NOMO-1 treated with DMSO at 0.1 percent for 48 hours (cell line): Measurements from ENCODE around the gene PLSCR2.
"Not testable (repeated sequence)": the region's sequence is repeated elsewhere in the genome, so short reads cannot be mapped to it uniquely, and the experiment has no call there.

Experiments
- DNase-seq: peaks from one replicate; lab custom pipeline; 2025; ENCODE audit not compliant: unreplicated experiment; lab: John Stamatoyannopoulos, UW

Gene PLSCR2

DNA sequence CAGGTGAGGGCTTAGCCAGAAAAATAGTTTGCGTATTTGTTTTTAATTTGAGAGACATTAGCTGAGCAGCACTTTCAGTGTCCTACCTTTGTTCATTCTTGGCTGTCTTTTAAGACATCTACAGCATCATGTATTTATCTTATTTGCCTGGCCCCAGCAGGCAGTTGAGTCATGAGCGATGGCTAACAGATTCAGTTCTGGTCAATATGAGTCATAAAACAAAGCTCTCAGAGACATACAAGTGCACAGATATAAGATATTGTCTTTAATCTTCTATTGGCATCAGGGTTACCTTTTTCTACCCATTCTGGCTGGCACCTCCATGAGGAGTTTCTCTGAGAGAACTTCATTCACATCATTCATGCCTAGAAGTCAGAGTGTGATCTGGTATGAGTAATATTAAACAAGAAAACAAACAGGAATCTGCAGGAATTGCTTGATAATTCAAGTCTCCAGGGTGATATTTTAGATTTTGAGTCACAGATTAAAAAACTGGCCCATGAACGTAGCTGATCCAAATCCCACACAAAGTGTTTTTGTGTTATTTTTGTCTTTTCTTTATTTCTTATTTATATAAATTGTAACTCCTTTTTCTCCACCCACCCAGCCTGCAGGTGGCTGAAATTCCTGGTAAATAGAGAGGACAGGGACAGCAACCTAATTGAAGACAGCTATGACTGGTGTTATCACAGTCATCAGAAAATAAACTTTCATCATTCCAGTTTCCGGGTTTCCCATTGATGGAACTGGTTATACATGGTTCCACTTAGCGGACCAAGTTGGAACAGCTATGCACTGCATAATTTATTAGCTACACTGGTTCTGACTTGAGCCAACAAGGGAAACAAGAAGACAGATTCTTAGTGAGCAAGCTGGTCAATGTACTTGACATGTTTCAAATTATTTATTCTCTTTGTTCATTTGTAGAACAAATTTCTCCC is 47.3 kb downstream of the PLSCR2 start:
- DNase-seq, result no peak

DNA sequence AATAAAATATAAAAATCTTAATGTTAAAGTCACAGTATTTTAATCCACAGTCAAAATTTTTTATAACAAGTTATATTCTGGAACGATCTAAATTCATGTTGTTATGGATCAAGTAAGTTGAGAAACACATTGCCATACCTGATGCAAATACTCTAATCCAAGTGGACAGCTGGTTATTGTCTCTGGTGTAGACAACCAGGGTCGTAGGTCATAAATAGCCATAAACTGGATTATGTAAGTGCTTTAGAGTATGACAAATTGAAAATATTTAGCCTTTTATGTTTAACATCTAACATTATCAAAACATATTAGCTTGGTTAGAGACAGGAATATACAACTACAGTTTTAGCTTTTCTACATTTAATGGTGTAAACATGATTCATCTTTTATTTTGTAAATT is 53.0 kb downstream of the PLSCR2 start:
- DNase-seq, result no peak

DNA sequence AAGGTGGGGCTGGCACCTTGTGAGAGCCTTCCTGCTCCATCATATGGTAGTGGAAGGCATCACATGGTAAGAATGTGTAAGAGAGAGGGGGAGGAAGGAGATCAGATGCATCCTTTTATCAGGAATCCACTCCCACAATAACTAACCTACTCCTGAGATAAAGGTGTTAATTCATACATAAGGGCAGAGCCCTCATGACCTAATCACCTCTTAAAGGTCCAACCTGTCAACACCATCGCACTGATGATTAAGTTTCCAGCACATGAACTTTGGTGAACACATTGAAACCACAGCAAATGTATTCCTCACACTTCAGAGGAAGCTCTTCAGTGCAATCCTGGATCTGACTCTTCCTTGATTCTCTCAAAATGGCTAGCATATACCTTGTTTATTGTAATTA is 55.4 kb downstream of the PLSCR2 start:
- DNase-seq, result no peak

DNA sequence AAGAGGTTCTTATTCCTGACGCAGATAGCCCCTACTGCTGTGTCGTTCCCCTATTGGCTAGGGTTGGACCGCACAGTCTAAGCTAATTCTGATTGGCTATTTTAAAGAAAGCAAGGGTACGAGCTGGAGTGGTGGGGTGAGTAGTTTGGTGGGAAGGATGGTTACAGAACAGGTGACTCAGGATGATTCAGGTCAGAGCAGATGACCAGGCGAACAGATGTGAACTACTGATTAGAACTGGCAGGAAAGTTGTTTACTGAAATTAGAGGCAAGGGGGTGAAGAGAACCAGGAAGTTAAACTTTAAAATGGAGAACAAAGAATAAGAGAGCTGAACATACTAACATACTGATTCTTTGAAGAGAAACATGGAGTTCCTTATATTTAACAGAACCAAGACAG is 56.6 kb downstream of the PLSCR2 start:
- not testable (repeated sequence) for DNase-seq

DNA sequence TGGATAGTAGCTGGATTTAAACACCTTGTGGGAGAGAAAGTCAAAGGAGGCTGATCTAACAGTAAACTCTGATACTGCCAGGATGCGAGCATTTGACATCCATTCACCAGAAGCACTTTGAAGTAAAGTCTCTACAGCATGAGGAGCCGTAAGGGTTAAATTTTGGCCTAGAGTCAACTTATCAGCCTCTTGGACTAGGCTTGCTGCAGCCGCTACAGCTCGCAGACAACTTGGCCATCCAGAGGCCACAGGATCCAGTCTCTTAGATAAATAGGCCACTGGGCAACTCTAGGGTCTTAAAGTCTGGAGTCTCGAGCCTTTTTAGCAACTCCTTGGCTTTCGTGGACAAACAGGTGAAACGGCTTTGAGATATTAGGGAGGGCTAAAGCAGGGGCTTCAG is 61.4 kb downstream of the PLSCR2 start:
- no peak for DNase-seq

DNA sequence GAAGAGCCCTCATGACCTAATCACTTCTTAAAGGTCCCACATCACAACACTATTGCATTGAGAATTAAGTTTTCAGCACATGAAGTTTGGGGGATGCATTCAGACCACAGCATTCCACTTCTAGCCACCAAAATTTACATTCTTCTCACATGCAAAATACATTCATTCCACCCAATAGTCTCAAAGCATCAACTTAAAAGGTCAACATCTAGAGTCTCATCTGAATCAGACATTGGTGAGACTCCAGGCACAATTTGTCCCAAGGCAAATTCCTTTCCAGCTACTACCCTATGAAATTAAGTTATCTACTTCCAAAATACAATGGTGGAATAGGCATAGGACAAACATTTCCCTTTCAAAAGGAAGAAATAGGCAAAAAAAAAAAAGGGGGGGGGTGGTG is 64.9 kb downstream of the PLSCR2 start:
- DNase-seq, result no peak

DNA sequence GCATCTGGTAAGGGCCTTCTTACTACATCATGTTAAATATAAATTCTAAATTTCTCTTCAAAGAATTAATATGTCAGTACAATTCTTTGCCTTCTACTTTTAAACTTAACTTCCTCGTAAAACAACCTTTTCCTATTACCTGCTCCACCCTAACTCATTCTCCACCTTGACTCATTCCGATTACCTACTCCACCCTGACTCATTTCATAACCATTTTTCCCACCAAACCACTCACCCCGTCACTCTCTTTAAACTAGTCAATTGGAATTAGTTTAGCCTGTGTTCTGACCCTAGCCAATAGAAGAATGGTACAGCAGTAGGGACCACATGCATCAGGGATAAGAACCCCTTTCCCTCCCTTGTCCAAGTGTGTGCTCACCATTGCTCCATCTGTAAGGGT is 65.6 kb downstream of the PLSCR2 start:
- no peak for DNase-seq

DNA sequence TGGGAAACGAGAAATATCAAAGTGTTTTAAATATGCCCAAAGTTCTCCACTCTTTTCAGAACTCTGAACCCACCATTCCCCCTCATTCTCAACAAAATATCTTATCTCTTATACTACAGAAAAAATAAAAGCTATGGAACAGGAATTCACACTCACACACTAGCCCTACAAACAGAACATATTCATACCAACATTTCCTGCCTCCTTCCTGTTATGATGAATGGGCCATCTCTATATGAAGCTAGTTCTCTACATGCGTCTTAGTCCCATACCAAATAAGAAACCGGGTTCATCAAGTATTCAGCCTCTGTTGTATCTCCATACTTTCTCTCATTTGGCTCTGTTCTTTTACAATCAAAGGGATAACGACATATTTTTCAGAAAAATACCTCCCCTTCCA is 72.6 kb downstream of the PLSCR2 start:
- no peak for DNase-seq

DNA sequence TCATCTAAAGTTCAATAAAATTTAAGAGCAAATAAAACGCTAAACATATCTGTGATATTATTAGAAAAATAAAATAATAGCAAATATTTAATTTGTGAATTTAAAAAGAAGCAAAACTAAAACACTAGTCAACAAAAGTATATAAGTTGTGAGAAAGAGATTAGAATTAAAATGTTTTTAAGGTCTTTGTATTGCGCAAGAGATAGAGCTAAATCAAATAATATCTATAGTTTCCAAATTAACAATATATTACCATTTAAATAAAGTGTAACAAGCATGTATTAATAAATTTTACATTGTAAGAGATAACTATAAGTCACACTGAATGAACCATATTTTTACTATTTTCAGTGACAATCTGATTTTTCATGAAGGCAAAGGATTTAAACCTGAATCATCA is 74.2 kb downstream of the PLSCR2 start:
- no peak for DNase-seq

DNA sequence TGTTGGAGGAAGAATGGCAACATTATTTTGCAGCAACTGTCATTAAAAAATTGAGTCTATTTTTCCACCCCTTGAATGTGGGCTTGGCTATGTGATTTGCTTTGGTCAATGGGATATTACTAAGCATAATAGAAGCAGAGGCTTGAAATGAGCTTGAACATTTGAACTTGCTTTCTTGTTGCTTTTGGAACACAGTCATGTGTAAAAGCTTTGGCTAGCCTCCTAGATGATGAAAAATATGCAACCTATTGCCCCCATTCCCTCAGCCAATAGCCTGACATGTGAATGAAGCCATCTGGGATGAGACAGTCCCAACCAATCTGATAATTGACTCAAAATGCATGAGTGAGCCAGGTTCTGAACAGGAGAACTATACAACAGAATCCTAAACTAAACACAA is 78.4 kb downstream of the PLSCR2 start:
- no peak for DNase-seq

DNA sequence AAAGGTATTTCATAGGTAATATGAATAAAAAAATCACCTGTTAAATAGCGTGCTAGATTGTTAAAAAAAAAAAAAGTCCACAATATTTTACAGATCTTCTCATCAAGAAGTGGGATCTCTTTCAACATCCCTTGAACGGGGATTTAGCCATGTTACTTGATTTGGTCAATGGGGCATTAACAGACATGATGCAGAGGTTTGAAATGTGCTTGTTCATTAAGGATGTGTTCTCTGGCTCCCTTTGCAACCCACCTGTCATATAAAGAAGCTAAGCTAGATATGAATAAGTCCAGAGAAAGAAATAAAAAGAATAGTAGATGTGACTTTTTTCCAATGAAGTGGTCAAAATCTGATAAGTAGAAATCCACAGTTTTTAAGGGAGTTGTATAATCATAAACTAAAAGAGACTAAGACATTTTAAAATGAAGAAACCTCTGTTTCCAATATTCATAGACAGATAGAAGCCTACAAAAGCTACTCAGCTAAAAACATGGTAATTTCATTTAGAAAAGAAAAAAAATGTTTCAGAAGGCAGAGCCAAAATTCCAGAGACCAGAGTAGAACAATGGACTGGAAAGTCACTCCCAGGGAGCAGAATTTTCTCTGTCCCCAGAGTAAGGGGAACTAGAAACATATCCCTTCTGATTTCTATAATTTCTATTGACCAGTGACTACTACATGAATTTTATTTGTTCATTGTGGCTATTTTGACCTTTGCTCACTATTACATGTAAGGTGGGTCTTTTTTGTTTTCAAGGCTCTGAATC is 79.2 kb downstream of the PLSCR2 start:
- DNase-seq, result no peak

DNA sequence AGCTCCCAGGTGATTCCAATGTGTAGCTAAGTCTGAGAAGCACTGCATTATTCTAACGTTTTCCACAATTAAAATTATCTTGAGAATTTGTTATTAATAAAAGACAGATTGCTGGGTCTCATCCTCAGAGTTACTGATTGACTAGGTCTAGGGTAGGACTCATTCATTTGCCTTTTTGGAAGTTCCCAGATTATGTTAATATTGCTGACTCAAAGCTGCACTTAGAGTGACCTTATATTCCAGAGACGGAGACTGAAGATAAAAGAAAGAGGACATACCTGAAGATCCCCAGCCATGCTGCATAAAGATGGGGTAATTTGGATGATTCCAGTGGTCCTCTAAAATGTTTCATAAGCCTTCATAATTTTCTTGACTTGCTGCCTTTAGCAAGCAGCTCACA is 81.8 kb downstream of the PLSCR2 start:
- DNase-seq, result no peak

DNA sequence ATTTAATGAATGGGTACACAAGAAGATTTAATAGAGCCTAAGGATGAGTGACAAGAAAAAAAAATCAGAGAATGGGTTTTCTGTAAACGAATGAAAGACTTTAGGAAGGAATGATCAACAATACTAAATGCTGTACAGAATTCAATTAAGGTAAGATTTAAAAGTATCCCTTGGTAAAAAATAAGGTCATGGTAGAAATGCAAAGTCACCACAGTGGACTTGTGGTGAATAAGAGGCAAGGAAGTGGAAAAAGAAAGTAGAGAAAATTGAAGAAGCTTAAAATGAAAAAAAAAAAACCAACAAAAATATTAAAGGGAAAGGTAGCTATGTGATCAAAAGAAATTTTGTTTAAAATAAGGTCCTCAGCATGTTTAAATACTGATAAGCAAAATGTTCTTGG is 82.4 kb downstream of the PLSCR2 start:
- DNase-seq, result no peak

DNA sequence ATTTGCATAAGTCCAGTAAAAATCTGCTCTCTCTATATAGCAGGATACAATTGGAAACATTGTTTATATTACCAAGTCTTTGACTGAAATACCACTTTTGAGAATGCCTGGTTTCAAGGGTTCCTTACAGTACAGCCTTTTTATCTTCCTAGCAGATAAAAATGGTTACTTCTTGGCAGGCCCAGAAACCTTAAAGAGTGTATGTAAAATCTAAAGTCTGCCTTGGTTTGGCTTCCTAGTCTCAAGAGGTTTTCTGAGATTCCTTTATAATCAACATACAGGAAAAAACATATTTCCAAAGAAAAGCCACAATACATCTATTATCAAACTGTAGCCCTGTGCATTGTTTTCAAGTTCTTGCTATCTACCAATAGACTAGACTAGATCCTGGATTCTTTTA is 84.6 kb downstream of the PLSCR2 start:
- DNase-seq, result no peak
